Panc1 (cell line): ENCODE measurements around the gene SREBF2. TPM values are rescaled to one million over a fixed set of nuclear protein-coding genes. Genes with fewer than 3 reads are reported as not detected.

Source experiments
- ATAC-seq: fragments of 200-7000 bp; cut with Tn5 transposase; 2 replicates; pipeline ENCODE4 v1.9.1; 2020; ENCODE audit warnings: mild to moderate bottlenecking, moderate library complexity
- BruUV-seq: library from RNA; stranded (reverse); fragments of 400-500 nt; replicated peaks from 2 replicates; lab custom pipeline; 2021; lab: Mats Ljungman, UMichigan
- CTCF ChIA-PET: fragments of 300-600 bp; sonication (Branson Sonifier 250); formaldehyde crosslinking; loops from one replicate; lab custom pipeline; 2022; ENCODE audit warnings: antibody characterized with exemption; lab: Charles Lee
- POLR2A ChIA-PET: fragments of 300-600 bp; sonication (Branson Sonifier 250); formaldehyde crosslinking; loops from one replicate; lab custom pipeline; 2022; ENCODE audit warnings: antibody characterized with exemption; lab: Charles Lee
- DNase-seq: peaks from one replicate; pipeline ENCODE4 v3.0.0-alpha.2; 2010; ENCODE audit warnings: low read depth, low spot score
- H3K27ac ChIP-seq: 2 replicates; pipeline ENCODE4 v1.5.1; 2011; ENCODE audit warnings: mild to moderate bottlenecking, low read length, inconsistent platforms
- H3K27me3 ChIP-seq: fragments of 200-500 bp; sonication (Bioruptor generic); 2 replicates; pipeline ENCODE4 v1.6.0; 2014; ENCODE audit warnings: low read length, inconsistent platforms; ENCODE audit not compliant: control insufficient read depth, insufficient read depth
- H3K36me3 ChIP-seq: fragments of 200-500 bp; sonication (Bioruptor generic); 2 replicates; pipeline ENCODE4 v1.5.1; 2014; ENCODE audit warnings: inconsistent platforms, mild to moderate bottlenecking, low read length, moderate library complexity; ENCODE audit not compliant: control insufficient read depth, insufficient read depth
- H3K4me1 ChIP-seq: 2 replicates; pipeline ENCODE4 v1.5.1; 2011; ENCODE audit warnings: inconsistent platforms, mild to moderate bottlenecking, low read length, moderate library complexity; ENCODE audit not compliant: control insufficient read depth, insufficient read depth
- H3K4me3 ChIP-seq, 2 experiments: 2 replicates each; pipeline ENCODE4 v1.5.1; 2011 to 2012; ENCODE audit warnings: low read depth in 2 of 2, low read length in 2 of 2, mild to moderate bottlenecking in 2 of 2, inconsistent platforms in 1 of 2, moderate library complexity in 1 of 2
- H3K9me3 ChIP-seq: fragments of 200-500 bp; sonication (Bioruptor generic); 2 replicates; pipeline ENCODE4 v1.5.1; 2014; ENCODE audit warnings: low read depth, mild to moderate bottlenecking, inconsistent platforms, low read length, moderate library complexity; ENCODE audit not compliant: control insufficient read depth, insufficient read depth
- POLR2AphosphoS5 ChIP-seq: IDR thresholded peaks from 2 replicates; pipeline ENCODE4 v1.6.1; 2012; ENCODE audit warnings: mild to moderate bottlenecking, low read depth, low read length, moderate library complexity
- REST ChIP-seq, 2 experiments: IDR thresholded peaks; 2 replicates each; pipeline ENCODE4 v1.6.1; 2011 to 2012; ENCODE audit warnings: low read depth in 2 of 2, control low read depth in 1 of 2, low read length in 1 of 2, mild to moderate bottlenecking in 1 of 2, moderate library complexity in 1 of 2; ENCODE audit not compliant: insufficient read depth in 1 of 2
- SIN3A ChIP-seq: IDR thresholded peaks from 2 replicates; pipeline ENCODE4 v1.6.1; 2012; ENCODE audit warnings: low read depth, mild to moderate bottlenecking, low read length, moderate library complexity, borderline replicate concordance; ENCODE audit not compliant: insufficient read depth
- TCF7L2 ChIP-seq: IDR thresholded peaks from 2 replicates; pipeline ENCODE4 v1.6.1; 2011; ENCODE audit warnings: mild to moderate bottlenecking, low read depth, low read length, inconsistent platforms
- in situ Hi-C: cut with HindIII; loops from 2 replicates; pipeline ENCODE4 v1.10.0; 2016; ENCODE audit warnings: low sequenced_read_pairs, low pct_unique_long_range_greater_than_20kb
- intact Hi-C: fragments of 100-400 bp; cut with micrococcal nuclease; formaldehyde crosslinking; loops from one replicate; pipeline ENCODE4 v1.10.0; 2022; ENCODE audit not compliant: unreplicated experiment
- total RNA-seq: library from RNA; stranded (reverse); gene quantifications from one replicate; pipeline ENCODE4 v1.2.1, GENCODE V29; 2021; ENCODE audit not compliant: unreplicated experiment
- TF ChIP-seq, protein P1 (sequence below): fragments of 450-650 bp; IDR thresholded peaks from 2 replicates; pipeline ENCODE4 v1.5.1; 2017; ENCODE audit warnings: mild to moderate bottlenecking

Gene SREBF2
- total RNA-seq, 1 experiment from 2014 or later = 73.0 TPM

- BruUV-seq = no TSS peak
- peaks cover 7% of the 10 kb centered on the region; the same call in 1 of the 2 replicates for H3K4me1 ChIP-seq
These were observed 13.5 kb downstream of the SREBF2 start for GRCh38 chr22:41846268-41846987.

GRCh38 chr22:41847300-41847699 lies 14.4 kb downstream of the SREBF2 start:
- BruUV-seq = no TSS peak
- no peak for DNase-seq
- TF ChIP-seq, protein P1, sequence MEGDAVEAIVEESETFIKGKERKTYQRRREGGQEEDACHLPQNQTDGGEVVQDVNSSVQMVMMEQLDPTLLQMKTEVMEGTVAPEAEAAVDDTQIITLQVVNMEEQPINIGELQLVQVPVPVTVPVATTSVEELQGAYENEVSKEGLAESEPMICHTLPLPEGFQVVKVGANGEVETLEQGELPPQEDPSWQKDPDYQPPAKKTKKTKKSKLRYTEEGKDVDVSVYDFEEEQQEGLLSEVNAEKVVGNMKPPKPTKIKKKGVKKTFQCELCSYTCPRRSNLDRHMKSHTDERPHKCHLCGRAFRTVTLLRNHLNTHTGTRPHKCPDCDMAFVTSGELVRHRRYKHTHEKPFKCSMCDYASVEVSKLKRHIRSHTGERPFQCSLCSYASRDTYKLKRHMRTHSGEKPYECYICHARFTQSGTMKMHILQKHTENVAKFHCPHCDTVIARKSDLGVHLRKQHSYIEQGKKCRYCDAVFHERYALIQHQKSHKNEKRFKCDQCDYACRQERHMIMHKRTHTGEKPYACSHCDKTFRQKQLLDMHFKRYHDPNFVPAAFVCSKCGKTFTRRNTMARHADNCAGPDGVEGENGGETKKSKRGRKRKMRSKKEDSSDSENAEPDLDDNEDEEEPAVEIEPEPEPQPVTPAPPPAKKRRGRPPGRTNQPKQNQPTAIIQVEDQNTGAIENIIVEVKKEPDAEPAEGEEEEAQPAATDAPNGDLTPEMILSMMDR = no peak
- TF ChIP-seq SIN3A = no peak
- TF ChIP-seq TCF7L2 = no peak
- ChIA-PET CTCF (no interaction called here), POLR2A (no interaction called here)
- Histone ChIP-seq H3K4me3 (no peak overlapping the region), H3K9me3 (no peaks in the 10 kb centered on the region), H3K4me1 (peaks cover 7% of the 10 kb centered on the region; the same call in 1 of the 2 replicates), H3K36me3 (no peaks in the 10 kb centered on the region), H3K27me3 (no peaks in the 10 kb centered on the region), H3K27ac (no peak overlapping the region)
- intact Hi-C loops (no loop called here), in situ Hi-C loops (no loop called here)
- no peak for ATAC-seq

More at GRCh38 chr22:41846268-41846987, 13.5 kb downstream of the SREBF2 start:
- TF ChIP-seq, protein P1 = no peak
- ChIA-PET POLR2A (no interaction called here), CTCF (no interaction called here)
- ATAC-seq (no peak), DNase-seq (no peak)
- Histone ChIP-seq H3K27me3 (no peaks in the 10 kb centered on the region), H3K9me3 (no peaks in the 10 kb centered on the region), H3K27ac (no peak overlapping the region), H3K36me3 (no peaks in the 10 kb centered on the region; the same call in 1 of the 2 replicates), H3K4me3 (no peak overlapping the region)
- intact Hi-C loops (no loop called here), in situ Hi-C loops (no loop called here)

- POLR2A ChIA-PET = no interaction called here
- DNase-seq = no peak
These were observed 15.6 kb downstream of the SREBF2 start for GRCh38 chr22:41848468-41848867.

More at GRCh38 chr22:41848468-41848867, 15.6 kb downstream of the SREBF2 start:
- Histone ChIP-seq H3K4me3 (no peak overlapping the region), H3K27me3 (no peaks in the 10 kb centered on the region), H3K9me3 (no peaks in the 10 kb centered on the region), H3K27ac (no peak overlapping the region), H3K4me1 (peaks cover 7% of the 10 kb centered on the region; the same call in 1 of the 2 replicates), H3K36me3 (no peaks in the 10 kb centered on the region)
- TF ChIP-seq TCF7L2 (no peak), SIN3A (no peak), REST (IDR thresholded peaks at IDR 0.05; ENCODE audit: insufficient read depth in 1 of 2, low read depth in 2 of 2, low read length in 1 of 2) (no peak), POLR2AphosphoS5 (no peak)
- TF ChIP-seq, protein P1 = no peak
- no TSS peak for BruUV-seq
- intact Hi-C loops = no loop called here
- ATAC-seq = no peak
- in situ Hi-C loops = no loop called here
- CTCF ChIA-PET = no interaction called here
